GM12878 (cell line): Measurements from ENCODE around the gene RPS6KC1. TPM values are rescaled to one million over a fixed set of nuclear protein-coding genes. Genes with fewer than 3 reads are reported as not detected.

ENCODE experiments used
- BHLHE40 ChIP-seq, 2 experiments: fragments of 450-650 bp in 1 of 2; IDR thresholded peaks; 2 replicates each; pipeline ENCODE4 v1.6.1; 2011 to 2017; ENCODE audit warnings: low read depth in 2 of 2, borderline replicate concordance in 1 of 2, improper control_type of control experiment in 1 of 2, low read length in 1 of 2, mild to moderate bottlenecking in 1 of 2
- BMI1 ChIP-seq: fragments of 450-650 bp; IDR thresholded peaks from 2 replicates; pipeline ENCODE4 v1.6.1; 2016; ENCODE audit warnings: mild to moderate bottlenecking, moderate library complexity, borderline replicate concordance
- CBX5 ChIP-seq: sonication (generic); IDR thresholded peaks from 2 replicates; pipeline ENCODE4 v1.6.1; 2016; ENCODE audit warnings: low read depth, moderate library complexity, mild to moderate bottlenecking, inconsistent platforms
- CHD2 ChIP-seq: IDR thresholded peaks from 2 replicates; pipeline ENCODE4 v1.6.1; 2011; ENCODE audit warnings: low read depth, low read length, improper control_type of control experiment, borderline replicate concordance
- EGR1 ChIP-seq, 2 experiments: IDR thresholded peaks; 1 replicate in 1 of 2; 2 replicates in 1 of 2; pipeline ENCODE4 v1.6.1; 2011 to 2012; ENCODE audit warnings: low read depth in 2 of 2, low read length in 2 of 2, borderline replicate concordance in 1 of 2, mild to moderate bottlenecking in 1 of 2, moderate library complexity in 1 of 2
- GATAD2B ChIP-seq: fragments of 450-650 bp; conservative IDR thresholded peaks from 2 replicates; pipeline ENCODE4 v1.6.1; 2017; ENCODE audit warnings: low read depth, mild to moderate bottlenecking, moderate library complexity
- IKZF2 ChIP-seq, 2 experiments: fragments of 450-650 bp; IDR thresholded peaks; 2 replicates each; pipeline ENCODE4 v1.6.1; 2017; ENCODE audit warnings: mild to moderate bottlenecking in 2 of 2, moderate library complexity in 2 of 2
- JUNB ChIP-seq: IDR thresholded peaks from 2 replicates; pipeline ENCODE4 v1.6.1; 2016; ENCODE audit warnings: antibody characterized with exemption, mild to moderate bottlenecking
- KAT2A ChIP-seq: conservative IDR thresholded peaks from 2 replicates; pipeline ENCODE4 v1.6.1; 2011; ENCODE audit warnings: low read depth, low read length; ENCODE audit not compliant: control insufficient read depth
- NRF1 ChIP-seq: conservative IDR thresholded peaks from 2 replicates; pipeline ENCODE4 v1.6.1; 2011; ENCODE audit warnings: mild to moderate bottlenecking, low read depth, low read length, improper control_type of control experiment
- RAD51 ChIP-seq: fragments of 450-650 bp; IDR thresholded peaks from 2 replicates; pipeline ENCODE4 v1.6.1; 2016; ENCODE audit warnings: moderate library complexity, mild to moderate bottlenecking, inconsistent platforms
- RFX5 ChIP-seq: IDR thresholded peaks from 2 replicates; pipeline ENCODE4 v1.6.1; 2011; ENCODE audit warnings: low read depth, low read length, improper control_type of control experiment
- SIN3A ChIP-seq: IDR thresholded peaks from 2 replicates; pipeline ENCODE4 v1.6.1; 2012; ENCODE audit warnings: low read depth, low read length, improper control_type of control experiment
- TBL1XR1 ChIP-seq: IDR thresholded peaks from 2 replicates; pipeline ENCODE4 v1.6.1; 2012; ENCODE audit warnings: low read depth, low read length, improper control_type of control experiment
- YY1 ChIP-seq: IDR thresholded peaks from 2 replicates; pipeline ENCODE4 v1.6.1; 2011; ENCODE audit warnings: low read depth, mild to moderate bottlenecking, low read length
- ZNF207 ChIP-seq: fragments of 450-650 bp; IDR thresholded peaks from 2 replicates; pipeline ENCODE4 v1.6.1; 2014; ENCODE audit warnings: antibody characterized with exemption, mild to moderate bottlenecking, borderline replicate concordance
- ZZZ3 ChIP-seq: IDR thresholded peaks from 2 replicates; pipeline ENCODE4 v1.6.1; 2011; ENCODE audit warnings: low read depth; ENCODE audit not compliant: control insufficient read depth, insufficient read length
- polyA plus RNA-seq, 11 experiments: library from polyadenylated mRNA; depleted of rRNA in 4 of 11; unstranded in 6 of 11; stranded (reverse) in 5 of 11; fragments of >200 nt; fragmentation: Nextera tagmentation in 4 of 11; fragmentation: Illumina TruSeq in 1 of 11; extraction: Ambion mirVana in 4 of 11; extraction: Trizol in 1 of 11; gene quantifications; 1 replicate in 1 of 11; 2 replicates in 10 of 11; pipeline versions ENCODE4 v1.2.1 to v1.2.3, GENCODE V29; 2011 to 2016; ENCODE audit warnings: inconsistent platforms in 2 of 11, missing spikeins in 2 of 11, low read depth in 1 of 11
- total RNA-seq, 4 experiments: library from RNA; depleted of rRNA in 3 of 4; stranded (reverse); fragments of >200 nt in 3 of 4; fragmentation: Illumina TruSeq in 1 of 4; extraction: Trizol in 1 of 4; gene quantifications; 2 replicates each; pipeline versions ENCODE4 v1.2.1 to v1.2.3, GENCODE V29; 2013 to 2021
- TF ChIP-seq, protein P1 (sequence below): IDR thresholded peaks from 2 replicates; pipeline ENCODE4 v1.6.1; 2012; ENCODE audit warnings: mild to moderate bottlenecking, low read depth, low read length
- TF ChIP-seq, protein P2 (sequence below): fragments of 450-650 bp; IDR thresholded peaks from 2 replicates; pipeline ENCODE4 v1.6.1; 2017; ENCODE audit warnings: mild to moderate bottlenecking, moderate library complexity
- TF ChIP-seq, protein P3 (sequence below): IDR thresholded peaks from 2 replicates; pipeline ENCODE4 v1.6.1; 2011; ENCODE audit warnings: borderline replicate concordance, low read depth, mild to moderate bottlenecking, moderate library complexity, mixed read lengths, low read length; ENCODE audit not compliant: insufficient read depth; ENCODE audit errors: extremely low read length

The RPS6KC1 gene
- total and polyA plus RNA-seq, 10 of the 15 experiments (the other 5 are each of a cell fraction or from before 2014, with no cell fraction given), result 2.9 to 17.3 (median 12.2) TPM

DNA sequence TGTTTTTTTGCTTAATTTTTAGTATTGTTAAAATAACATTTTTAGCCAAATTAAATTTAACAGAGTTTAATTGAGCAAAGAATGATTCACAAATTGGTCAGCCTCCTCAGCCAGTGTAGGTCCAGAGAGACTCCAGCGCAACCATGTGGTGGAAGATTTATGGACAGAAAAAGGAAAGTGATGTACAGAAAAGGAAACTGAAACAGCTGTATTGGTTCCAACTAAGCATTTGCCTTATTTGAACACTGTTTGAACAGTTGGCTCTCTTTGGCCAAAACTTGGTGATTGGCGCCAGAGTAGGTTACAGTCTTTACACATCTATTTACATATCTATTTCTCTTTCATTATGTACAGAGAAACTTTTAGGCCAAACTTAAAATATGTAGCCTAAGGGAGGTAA, 19.4 kb downstream of the RPS6KC1 start (continued):
- TF ChIP-seq, protein P1, sequence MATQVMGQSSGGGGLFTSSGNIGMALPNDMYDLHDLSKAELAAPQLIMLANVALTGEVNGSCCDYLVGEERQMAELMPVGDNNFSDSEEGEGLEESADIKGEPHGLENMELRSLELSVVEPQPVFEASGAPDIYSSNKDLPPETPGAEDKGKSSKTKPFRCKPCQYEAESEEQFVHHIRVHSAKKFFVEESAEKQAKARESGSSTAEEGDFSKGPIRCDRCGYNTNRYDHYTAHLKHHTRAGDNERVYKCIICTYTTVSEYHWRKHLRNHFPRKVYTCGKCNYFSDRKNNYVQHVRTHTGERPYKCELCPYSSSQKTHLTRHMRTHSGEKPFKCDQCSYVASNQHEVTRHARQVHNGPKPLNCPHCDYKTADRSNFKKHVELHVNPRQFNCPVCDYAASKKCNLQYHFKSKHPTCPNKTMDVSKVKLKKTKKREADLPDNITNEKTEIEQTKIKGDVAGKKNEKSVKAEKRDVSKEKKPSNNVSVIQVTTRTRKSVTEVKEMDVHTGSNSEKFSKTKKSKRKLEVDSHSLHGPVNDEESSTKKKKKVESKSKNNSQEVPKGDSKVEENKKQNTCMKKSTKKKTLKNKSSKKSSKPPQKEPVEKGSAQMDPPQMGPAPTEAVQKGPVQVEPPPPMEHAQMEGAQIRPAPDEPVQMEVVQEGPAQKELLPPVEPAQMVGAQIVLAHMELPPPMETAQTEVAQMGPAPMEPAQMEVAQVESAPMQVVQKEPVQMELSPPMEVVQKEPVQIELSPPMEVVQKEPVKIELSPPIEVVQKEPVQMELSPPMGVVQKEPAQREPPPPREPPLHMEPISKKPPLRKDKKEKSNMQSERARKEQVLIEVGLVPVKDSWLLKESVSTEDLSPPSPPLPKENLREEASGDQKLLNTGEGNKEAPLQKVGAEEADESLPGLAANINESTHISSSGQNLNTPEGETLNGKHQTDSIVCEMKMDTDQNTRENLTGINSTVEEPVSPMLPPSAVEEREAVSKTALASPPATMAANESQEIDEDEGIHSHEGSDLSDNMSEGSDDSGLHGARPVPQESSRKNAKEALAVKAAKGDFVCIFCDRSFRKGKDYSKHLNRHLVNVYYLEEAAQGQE, result no peak
- TF ChIP-seq ZZZ3 (no peak), EGR1 (IDR thresholded peaks at IDR 0.05; ENCODE audit: borderline replicate concordance in 1 of 2, low read depth in 2 of 2, low read length in 2 of 2) (no peak), JUNB (no peak), ZNF207 (no peak), KAT2A (no peak), CHD2 (no peak), RFX5 (no peak), CBX5 (0 out of 2 replicates have a peak, but pooled peaks have one; percentile 36), BHLHE40 (IDR thresholded peaks at IDR 0.05; ENCODE audit: borderline replicate concordance in 1 of 2, low read depth in 2 of 2, low read length in 1 of 2) (no peak), RAD51 (no peak), YY1 (no peak), SIN3A (no peak), TBL1XR1 (no peak), BMI1 (no peak), GATAD2B (no peak), IKZF2 (IDR thresholded peaks at IDR 0.05) (peak in 1 of 2 experiments; percentile 16; a peak in 2 of 4 replicates), NRF1 (no peak)
- TF ChIP-seq, protein P2, sequence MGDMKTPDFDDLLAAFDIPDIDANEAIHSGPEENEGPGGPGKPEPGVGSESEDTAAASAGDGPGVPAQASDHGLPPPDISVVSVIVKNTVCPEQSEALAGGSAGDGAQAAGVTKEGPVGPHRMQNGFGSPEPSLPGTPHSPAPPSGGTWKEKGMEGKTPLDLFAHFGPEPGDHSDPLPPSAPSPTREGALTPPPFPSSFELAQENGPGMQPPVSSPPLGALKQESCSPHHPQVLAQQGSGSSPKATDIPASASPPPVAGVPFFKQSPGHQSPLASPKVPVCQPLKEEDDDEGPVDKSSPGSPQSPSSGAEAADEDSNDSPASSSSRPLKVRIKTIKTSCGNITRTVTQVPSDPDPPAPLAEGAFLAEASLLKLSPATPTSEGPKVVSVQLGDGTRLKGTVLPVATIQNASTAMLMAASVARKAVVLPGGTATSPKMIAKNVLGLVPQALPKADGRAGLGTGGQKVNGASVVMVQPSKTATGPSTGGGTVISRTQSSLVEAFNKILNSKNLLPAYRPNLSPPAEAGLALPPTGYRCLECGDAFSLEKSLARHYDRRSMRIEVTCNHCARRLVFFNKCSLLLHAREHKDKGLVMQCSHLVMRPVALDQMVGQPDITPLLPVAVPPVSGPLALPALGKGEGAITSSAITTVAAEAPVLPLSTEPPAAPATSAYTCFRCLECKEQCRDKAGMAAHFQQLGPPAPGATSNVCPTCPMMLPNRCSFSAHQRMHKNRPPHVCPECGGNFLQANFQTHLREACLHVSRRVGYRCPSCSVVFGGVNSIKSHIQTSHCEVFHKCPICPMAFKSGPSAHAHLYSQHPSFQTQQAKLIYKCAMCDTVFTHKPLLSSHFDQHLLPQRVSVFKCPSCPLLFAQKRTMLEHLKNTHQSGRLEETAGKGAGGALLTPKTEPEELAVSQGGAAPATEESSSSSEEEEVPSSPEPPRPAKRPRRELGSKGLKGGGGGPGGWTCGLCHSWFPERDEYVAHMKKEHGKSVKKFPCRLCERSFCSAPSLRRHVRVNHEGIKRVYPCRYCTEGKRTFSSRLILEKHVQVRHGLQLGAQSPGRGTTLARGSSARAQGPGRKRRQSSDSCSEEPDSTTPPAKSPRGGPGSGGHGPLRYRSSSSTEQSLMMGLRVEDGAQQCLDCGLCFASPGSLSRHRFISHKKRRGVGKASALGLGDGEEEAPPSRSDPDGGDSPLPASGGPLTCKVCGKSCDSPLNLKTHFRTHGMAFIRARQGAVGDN, result no peak
- TF ChIP-seq, protein P3, sequence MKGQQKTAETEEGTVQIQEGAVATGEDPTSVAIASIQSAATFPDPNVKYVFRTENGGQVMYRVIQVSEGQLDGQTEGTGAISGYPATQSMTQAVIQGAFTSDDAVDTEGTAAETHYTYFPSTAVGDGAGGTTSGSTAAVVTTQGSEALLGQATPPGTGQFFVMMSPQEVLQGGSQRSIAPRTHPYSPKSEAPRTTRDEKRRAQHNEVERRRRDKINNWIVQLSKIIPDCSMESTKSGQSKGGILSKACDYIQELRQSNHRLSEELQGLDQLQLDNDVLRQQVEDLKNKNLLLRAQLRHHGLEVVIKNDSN, result no peak
